GM18511 (cell line): ENCODE measurements around the gene HCN2.

ENCODE experiments used
- ATAC-seq: cut with Tn5 transposase; IDR thresholded peaks from one replicate; pipeline ENCODE4 v1.9.1; 2021; ENCODE audit warnings: mild to moderate bottlenecking, moderate library complexity; ENCODE audit not compliant: unreplicated experiment

HCN2 gene

DNA sequence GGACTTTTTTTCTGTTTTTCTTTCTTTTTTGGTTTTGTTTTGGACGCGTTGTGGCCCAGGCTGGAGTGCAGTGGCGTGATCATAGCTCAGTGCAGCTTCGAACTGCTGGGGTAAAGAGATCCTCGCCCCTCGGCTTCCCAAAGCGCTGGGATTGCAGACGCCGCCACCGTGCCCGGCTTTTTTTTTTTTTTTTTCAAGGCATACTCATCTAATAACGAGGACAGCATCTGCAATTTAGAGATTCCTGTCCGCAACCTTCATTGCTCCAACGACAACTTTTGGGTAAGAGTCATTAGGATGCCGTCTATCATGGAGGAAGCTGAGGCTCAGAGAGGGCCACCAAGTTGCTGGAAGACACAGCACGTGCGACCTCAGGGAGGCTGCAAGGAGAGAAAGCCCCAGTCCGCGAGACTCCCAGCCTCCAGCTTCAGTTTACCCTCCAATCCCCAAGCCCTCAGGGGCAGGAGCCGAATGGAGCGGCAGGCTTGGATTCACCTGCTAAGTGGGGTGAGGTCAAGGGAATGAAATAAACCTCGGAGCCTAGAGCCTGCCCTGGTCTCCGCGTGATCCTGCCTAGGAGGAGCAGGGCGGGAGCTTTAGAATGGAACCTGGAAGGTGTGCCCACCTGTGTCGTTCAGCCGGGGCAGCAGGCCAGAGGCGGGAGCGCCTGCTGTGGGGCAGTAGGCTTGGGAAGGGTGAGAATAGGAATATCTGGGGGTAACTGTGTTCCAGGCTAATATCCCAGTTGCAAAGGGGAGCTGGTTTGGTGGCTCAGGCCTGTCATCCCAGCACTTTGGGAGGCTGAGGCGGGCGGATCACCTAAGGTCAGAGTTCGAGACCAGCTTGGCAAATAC is 44.3 kb downstream of the HCN2 start:
- ATAC-seq = no peak

- no peak for ATAC-seq
Measured at GRCh38 chr19:634975-635652, 45.4 kb downstream of the HCN2 start.

DNA sequence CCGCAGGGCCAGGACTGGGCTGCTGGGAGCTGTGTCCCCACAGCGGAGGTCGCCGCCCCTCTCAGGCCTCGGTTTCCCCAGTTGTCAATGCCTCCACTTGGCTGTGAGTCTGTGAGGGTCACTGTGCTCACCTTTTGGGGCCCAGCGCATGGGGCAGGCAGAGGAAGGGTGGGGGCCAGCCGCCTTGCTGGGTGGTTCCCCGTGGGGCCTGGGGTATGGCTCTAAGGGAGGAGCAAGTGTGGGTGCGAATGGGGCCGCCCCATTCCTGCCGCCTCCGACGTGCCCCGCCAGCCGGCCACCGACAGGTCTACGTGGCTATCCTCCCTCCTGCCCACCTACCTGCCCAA is 49.2 kb downstream of the HCN2 start:
- ATAC-seq = no peak

GRCh38 chr19:639253-640160 is 49.8 kb downstream of the HCN2 start, which contains the start of gene FGF22:
Gene FGF22 (plus strand): TSS chr19:639879. CDS start chr19:639926, 47 bp downstream.
- ATAC-seq = peak; percentile 65

- no peak for ATAC-seq
Measured at GRCh38 chr19:640161-640558, 50.5 kb downstream of the HCN2 start.

DNA sequence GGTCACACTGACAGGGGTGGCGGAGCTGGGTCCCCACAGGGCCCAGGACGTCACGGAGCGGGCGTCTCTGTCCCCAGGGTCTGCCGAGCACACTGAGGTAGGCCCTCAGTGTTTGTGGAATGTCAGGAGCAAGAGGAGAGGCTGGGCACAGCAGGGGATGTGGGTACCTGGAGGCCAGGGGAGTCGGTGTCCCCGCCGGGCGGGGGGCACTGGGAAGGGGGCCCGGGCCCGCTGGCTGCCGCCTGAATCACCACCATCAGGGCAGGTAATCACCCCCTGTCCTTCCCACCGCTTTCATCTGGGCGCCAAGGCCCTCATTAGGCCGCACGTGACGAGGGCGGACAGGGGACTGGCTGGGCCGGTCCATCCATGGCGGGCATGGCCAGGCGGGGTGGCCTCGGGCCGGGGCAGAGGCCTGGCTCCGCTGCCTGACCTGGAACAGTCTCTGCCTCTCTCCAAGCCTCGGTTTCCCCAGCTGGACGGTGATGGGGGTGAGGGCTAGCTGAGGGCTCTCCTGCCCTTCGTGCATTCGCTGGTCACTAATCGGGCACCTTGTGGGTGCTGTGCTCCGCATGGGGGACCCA is 51.0 kb downstream of the HCN2 start:
- ATAC-seq = no peak

- no peak for ATAC-seq
Measured at GRCh38 chr19:641702-642101, 52.0 kb downstream of the HCN2 start.

DNA sequence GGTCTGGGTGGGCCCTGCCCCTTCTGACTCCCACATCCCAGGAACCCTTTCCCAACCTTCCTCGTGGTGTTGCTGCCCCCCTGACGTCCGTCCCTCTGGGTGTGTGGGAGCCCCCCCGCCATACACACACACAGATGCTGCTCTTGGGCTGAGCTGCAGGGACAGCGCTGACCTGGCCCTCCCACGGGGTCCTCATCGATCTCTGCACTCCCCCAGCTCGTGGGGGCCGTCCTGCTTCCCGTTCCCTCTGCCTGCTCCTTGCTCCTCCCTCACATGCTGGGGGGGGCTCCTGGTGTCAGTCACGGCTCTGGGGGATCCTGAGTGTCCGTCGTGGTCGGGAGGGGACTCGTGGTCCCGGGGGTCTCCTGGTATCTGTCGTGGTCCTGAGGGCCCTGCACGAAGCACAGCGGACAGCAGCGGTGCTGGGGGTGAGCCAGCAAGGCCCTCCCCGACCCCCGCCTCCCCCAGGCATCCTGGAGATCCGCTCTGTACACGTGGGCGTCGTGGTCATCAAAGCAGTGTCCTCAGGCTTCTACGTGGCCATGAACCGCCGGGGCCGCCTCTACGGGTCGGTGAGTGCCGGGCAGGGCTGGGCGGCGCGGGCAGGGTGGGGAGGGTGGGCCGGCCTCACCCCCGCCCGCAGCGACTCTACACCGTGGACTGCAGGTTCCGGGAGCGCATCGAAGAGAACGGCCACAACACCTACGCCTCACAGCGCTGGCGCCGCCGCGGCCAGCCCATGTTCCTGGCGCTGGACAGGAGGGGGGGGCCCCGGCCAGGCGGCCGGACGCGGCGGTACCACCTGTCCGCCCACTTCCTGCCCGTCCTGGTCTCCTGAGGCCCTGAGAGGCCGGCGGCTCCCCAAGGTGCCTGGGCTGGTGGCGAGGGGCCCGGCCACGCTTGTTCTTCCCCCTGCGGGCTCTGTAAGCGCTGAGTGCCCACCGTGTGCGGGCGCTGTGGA is 53.4 kb downstream of the HCN2 start:
- ATAC-seq = no peak

DNA sequence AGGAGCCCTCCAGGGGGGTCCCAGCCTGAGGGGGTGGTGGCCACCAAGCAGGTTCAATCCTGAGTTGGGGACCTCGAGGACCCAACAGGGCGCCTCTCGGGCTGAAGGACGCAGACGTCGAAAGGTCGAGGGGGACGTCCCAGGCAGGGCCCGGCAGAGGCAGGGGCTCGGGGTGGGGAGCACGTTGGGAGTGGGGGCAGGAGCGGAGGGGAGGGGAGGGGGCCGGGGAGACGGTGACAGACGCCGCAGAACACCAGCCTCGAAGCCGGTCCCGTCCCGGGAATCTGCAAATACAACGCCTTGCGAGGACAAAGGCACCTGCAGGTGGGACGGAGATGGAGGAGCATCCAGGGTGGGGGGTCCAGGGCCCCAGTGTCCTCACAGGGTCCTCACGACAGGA is 54.1 kb downstream of the HCN2 start:
- ATAC-seq = no peak

- ATAC-seq = no peak
Measured at GRCh38 chr19:644363-644762, 54.7 kb downstream of the HCN2 start.

GRCh38 chr19:644789-645188 is 55.1 kb downstream of the HCN2 start:
- ATAC-seq = no peak

DNA sequence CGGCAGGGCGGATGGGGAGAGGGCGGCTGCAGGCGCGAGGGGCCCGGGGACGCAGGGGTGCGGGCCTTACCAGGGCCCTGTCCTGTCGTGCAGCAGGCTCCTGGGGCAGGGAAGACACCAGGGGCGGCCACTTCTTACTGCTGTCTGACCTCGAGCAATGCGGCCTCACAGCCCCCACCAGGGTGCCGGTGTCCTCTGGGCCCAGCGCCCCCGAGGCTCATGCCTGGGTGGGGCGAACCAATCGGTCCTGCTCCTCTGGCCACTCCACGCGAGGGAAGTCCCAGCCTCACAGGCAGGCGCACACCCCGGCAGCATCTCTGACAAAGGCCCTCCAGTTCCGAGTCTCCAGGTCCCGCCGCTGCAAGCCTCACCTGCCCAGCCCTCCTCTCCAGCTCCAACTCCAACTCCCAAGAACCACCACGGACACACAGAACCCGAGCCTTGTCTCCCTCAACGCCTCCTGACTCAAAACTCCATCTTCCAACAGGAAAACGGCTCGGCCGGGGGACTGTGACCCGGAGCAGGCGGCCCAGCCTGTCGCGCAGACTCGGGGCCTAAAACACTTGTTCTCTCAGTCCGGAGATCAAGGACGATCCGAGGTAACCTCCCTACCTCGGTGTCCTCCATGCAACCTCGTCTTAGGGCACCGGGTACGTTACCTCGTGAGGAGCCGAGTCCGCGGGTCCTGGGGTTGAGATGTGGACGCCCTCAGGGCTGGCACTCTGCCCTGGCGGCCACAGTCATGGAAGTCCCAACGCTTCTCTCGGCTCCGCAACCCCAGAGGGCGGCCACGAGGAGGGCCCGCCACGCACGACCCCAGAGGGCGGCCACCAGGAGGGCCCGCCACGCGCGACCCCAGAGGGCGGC is 56.5 kb downstream of the HCN2 start:
- no peak for ATAC-seq

GRCh38 chr19:646779-647565 is 57.3 kb downstream of the HCN2 start:
- no peak for ATAC-seq

DNA sequence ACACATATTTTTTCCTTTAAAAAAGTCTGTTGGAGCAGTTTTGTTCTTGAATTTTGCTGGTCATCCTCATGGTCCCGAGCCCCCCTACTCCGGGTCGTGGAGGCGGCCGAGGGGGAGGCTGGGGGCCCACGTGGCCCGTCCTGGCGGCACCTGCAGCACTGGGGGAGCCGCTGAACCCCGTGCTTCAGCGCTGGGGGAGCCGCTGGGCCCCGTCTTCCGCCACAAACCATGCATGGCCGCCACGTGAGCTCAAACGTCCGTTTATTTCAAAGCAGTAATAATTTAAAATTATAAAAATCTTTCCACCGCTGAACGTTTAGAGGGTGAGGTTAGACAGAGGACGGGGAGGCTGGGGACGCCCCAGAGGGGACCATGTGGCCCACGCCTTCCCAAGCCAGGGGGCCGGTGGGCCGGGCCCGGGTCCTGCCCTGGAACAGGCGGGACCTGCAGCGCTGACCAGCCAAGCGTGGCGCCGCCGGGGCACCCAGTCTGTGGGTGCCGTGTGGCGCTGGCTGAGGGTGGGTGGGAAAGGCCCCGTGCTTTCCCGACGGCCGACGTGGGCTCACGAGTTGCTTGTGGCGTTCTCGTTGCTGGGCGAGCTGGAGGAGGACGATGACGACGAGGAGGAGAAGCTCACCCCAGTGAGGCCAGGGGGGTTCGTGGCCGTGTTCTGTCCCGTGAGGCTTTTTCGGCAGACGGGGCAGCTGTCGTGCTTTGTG is 58.0 kb downstream of the HCN2 start:
- ATAC-seq = no peak

DNA sequence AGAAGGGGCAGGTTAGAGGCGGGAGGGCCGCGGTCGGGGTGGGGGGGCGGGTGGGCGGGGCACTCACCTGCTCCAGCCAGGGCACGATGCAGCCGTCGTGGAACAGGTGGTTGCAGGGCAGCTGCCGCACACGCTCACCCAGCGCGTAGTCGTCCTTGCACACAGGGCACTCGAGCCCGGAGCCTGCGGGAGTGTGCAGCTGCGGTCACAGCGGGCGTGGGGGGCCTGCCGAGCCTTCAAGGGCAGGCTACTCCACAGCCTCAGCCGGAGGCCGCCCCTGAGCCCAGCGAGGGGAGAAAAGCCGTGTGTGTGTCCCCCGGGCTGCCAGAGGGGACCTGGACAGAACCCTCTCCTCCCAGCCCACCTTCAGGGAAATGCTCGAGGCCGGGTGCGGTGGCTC is 58.6 kb downstream of the HCN2 start:
- ATAC-seq = no peak

DNA sequence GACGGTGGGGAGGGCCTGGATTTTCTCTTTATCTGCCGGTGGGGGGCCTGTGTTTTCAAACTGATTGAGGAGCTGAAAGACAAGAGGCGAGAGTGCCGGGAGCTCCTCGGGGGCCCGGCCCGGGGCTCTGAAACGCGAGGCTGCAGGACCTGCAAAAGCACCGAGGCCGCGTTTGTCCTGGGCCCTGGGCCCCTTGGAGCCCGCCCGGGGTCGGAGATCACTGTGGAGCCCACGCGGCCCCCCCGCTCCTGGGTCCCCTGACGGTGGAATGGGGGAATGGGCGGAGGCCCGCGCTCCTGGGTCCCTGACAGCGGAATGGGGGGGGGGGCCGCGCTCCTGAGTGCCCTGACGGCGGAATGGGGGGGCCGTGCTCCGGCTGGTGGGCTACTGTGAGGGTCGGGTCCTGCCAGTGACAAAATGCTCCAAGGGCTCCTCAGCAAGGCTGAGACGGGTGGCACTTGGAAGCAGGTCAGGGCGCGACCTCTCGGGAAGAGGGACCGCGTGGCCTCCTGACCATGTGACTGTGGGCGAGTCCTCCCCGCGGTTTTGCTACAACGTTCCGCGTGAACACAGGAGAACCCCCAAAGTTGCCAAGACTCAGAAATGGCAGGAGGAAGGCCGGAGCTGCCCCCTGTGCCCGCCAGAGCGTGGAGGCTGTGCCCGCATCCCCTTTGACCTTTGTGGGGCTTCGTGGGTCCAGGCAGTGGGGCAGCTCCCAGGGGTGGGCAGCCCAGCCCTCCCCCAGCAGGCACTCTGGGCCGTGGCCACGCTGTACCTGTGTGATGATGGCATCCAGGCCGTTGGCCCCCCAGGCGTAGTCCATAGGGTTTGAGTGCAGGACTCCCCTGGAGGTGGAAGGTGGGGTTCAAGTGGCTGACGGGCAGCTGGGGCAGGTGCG is 59.5 kb downstream of the HCN2 start:
- no peak for ATAC-seq
